GM18868 (cell line): ENCODE measurements around the gene PSME3IP1.
"Not testable (repeated sequence)": the region's sequence is repeated elsewhere in the genome, so short reads cannot be mapped to it uniquely, and the experiment has no call there.

Source experiments
- ATAC-seq: cut with Tn5 transposase; IDR thresholded peaks from one replicate; pipeline ENCODE4 v1.9.1; 2021; ENCODE audit warnings: mild to moderate bottlenecking, moderate library complexity; ENCODE audit not compliant: unreplicated experiment

PSME3IP1 gene

DNA sequence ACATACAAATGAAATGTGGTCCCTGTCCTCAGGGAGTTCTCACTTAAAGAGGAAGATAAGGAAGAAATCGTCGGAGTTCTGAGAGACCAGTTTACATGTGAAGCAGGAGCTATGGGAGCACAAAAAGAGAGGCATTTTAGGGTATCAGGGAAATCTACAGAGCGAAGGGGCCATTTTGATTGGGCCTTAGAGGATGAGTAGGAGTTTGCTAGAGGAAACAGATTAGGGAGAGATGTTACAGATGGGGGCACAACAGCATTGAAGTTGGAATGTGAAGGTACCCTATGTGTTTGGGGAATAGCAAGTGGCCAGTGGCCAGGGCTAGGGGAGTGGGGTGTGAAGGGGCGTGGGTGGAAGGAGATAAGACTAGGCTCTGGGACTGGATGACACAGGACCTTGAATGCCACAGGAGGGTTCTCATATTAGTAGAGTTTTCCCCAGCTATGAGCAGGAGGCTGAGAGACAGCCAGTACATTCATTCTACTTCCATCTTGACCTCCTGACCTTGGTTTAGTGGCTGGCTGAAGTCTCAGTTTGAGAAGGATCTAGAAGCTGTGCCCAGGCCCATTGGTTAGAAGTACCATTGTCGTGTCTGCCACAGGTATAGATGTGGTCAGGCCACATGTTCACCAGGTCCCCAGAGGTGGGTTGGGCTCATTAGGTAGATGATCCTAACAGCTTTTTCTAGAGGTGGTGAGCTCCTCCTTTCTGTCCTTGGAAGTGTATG is 58.6 kb downstream of the PSME3IP1 start:
- ATAC-seq: no peak

DNA sequence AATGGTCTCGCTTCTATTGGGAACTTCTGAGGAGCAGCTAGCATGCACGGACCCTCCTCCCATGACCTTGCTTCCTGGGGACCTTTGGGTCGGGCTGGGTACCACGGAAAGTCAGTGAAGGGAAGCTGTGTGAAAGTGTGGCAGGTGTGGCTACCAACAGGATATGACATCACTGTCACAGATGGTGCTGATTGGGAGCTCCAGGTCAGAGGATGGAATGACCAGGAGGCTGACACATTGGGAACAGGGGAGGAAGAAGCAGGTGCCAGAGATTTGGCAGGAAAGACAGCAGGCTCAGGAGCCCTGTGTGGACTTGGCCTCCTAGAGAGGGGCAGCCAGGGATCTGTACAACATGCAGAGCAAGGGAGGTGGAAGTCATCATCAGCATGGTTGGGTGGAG is 59.4 kb downstream of the PSME3IP1 start:
- ATAC-seq: no peak

DNA sequence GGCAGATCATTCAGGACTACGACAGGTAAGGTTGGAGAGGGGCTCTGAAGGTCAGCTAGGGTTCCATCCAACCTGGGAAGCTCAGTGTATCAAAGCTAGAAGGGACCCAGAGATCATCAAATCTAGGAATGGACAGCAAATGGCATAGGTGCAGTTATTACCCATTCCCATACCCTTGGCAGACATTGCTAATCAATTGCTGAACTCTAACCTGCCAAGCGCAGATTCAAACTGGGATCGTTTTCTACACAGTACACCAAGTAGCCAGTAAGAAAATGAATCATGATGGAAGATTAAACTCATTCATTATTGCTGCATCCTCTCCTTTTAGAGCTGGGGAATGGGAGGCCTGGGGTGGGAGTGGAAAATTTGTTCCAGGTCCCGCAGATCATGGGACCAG is 59.9 kb downstream of the PSME3IP1 start:
- ATAC-seq: no peak

DNA sequence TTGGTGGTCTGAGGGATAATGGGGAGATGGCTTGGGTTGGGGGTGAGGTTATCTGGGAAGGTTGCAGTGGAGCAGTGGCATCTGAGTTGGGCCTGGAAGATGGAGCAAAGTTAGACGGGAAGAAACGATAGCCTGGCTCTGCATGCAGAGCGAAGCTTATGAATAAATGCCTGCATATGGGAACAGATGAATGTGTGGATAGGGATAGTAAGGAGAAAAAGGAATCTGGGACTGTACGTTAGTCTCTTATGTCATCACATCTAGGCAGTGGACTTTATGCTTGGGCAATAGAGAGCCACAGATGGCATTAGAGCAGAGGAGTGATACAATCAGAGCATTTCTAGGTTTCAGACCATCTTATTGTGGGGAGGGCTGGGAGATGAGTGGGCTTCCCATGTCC is 60.5 kb downstream of the PSME3IP1 start:
- no peak for ATAC-seq

DNA sequence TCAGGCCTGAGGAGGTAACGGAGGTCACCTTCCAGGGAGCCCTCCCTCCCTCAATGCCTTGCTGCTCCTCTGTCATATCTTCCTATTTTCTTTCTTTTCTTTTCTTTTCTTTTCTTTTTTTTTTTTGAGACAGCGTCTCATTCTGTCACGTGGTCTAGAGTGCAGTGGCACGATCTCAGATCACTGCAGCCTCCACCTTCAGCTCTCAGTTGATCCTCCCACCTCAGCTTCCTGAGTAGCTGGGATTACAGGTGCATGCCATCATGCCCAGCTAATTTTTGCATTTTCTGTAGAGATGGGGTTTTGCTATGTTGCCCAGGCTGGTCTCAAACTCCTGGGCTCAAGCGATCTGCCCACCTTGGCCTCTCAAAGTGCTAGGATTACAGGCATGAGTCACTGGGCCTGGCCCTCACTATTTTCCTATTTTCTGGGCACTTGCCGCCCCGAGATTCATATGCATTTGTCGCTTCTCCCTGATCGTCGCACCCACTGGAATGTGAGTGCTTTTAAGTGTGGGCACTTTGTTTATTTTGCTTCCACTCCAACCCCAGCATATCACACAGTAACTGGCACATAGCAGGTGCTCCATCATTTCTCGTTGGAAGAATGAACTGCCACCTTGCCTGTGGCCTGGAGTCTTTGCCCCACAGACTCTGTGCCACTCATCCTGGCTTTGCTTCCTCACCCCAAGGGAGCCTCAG is 61.7 kb downstream of the PSME3IP1 start:
- no peak for ATAC-seq

DNA sequence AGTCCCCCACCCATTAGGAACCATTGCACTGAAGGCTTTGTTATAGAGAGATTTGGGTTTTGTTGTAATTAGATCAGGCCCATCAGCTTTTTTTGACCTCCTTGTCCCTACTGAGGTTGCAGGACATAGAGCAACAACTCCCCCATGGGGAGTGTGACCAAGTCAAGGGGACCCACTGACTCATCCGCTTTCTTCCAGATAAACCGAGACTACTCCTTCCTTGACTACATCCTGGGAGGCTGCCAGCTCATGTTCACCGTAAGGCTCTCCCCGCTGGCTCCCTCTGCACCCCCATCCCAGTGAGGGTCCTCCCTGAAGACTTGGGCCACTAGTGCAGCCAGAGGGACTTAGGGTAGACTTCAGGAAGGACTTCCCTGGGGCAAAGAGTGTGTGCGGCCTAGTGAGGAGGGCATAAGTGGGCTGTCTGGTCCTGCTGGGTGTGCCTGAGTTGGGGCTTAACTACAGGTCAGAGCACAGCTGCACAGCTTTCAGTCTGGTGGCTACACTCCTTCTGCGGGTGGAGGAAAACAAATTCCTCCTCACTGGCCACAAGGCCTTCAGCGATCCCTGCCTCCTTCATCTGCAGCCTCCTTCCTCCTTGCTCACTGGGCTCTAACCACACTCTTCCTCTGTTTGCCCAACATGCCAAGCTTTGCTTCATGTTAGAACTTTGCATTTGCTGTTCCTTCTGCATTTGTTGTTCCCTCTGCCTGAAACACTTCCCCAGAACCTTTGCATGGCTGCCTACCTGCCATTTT is 62.4 kb downstream of the PSME3IP1 start:
- no peak for ATAC-seq

DNA sequence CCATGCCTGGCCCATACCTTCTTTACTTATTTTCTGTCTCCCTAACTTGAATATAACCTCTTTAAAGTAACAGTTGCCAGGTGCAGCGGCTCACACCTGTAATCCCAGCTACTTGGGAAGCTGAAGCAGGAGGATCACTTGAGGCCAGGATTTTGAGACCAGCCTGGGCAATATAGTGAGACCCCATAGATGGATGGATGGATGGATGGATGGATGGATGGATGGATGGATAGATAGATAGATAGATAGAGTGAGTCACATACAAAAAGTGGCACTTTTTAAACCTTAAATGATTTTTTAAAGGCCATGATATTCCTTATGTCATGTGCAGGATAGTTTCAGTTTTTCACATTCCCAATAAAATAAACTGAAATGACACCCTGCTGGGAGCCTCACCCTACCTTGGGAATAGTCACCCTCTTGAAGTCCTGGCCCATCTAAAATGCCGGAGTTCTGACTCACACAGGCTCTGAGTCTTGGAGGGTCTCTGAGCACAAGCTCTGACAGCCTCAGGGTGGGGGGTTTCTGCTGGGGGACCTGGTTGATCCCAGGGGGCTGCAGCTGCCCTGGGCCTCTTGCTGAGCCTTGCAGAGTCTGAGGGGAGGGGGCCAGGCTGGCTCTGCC is 67.3 kb downstream of the PSME3IP1 start:
- no peak for ATAC-seq

DNA sequence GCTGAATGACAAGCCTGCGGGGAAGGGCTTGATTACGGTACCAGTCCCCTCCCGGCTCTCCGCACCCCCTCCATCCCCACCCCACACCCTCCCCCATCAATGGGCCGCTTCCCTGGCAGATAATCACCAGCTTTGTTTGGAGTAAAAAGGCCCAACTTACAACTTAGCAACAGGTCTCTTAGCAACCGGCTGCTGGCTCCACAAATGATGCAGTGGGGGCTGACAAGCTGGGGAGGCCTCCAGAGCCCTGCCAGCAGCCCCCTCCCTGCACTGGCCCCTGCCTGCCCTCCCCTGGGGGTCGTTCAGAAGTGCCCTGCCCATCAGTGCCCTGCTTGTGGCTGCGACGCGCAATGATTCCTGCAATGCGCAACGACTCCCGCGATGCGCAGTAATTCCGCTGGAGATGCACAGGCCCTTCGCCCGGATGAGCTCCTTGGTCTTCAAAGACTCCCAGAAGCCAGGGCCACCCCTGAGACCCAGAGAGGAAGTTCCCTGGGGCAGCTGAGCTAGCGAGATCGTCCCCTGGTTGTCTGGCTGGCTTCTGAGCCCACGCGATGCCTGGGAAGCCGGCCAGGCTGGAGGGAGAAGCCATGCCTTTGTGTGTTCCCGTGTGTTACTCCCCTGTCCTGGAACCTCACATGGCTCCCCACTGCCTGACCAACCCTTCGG is 70.2 kb downstream of the PSME3IP1 start:
- ATAC-seq: no peak

DNA sequence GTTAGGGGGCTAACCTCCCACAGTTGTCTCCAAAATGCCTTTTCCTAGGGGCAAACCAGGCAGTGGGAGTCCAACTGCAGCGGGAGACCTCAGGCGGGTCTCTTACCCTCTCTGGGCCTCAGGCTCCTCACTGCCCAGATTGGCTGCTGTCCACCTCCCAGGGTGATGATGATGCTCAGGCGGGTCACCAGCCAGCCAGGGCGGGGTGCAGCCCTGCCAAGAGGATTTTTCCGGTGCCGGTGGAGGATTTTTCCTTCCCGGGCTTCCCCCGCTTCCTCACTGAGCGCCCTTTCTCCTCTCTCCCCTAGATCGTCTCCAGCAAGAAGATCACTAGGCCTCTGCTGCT is 70.7 kb downstream of the PSME3IP1 start:
- ATAC-seq: no peak

DNA sequence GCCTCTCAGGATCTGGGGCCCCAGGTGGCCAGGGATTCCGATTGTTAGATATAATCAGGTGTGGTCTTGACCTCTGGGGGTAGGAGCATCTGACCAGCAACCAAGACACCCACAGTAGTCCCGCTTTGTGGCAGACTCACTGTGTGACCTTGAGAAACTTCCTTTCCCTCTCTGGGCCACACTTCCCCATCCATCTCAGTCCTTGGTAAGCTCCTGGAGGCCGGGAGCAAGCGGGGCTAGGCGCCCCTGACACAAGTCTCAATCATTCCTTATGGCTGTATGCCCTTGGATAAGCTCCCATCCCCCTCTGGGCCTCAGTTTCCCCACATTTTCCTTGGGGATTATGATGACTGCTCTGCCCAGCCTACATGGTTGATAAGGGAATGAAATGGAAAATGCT is 72.2 kb downstream of the PSME3IP1 start:
- no peak for ATAC-seq

DNA sequence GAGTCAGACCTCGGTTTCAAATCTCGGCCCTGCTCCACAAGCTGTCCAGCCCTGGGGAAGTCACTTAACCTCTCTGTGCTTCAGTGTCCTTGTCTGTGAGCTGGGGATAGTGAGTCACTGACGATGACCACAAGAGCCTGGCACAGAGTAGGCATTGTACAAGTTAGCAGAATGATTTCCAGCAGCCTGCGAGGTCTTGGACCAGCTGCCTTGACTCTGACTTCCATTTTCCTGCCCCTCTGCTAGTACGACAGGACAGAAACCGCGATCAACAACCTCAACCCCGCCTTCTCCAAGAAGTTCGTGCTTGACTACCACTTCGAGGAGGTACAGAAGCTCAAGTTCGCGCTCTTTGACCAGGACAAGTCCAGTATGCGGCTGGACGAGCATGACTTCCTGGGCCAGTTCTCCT is 72.8 kb downstream of the PSME3IP1 start:
- no peak for ATAC-seq

DNA sequence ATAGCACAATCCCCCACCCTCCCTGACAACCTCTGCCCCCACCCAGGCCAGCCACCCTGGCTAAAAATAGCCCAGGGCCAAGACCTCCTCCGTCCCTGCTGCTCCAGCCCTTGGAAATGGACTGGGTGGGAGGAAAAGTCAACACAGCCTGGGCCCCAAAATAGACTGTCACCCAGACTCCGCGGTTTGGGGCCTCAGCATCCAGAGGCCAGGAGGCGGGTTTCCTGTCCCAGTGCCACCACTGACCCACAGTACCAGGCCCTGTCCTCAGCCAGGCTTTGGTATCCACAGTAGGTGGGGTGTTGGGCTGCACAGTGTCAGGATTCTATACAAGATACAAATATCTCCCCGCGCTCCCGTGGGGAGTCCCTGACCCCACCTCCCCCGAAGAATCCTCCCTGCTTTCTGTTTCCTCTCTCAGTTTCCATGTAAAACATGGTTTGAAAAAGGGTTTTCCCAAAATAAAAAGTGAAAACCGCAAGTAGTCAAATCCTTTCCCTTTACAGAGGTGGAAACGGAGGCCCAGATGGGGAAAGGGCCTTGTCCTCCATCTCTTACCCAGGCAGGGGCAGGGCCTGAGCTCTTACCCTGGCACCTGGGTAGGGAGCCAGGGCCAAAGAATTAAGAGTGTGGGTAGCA is 73.3 kb downstream of the PSME3IP1 start:
- ATAC-seq: no peak

DNA sequence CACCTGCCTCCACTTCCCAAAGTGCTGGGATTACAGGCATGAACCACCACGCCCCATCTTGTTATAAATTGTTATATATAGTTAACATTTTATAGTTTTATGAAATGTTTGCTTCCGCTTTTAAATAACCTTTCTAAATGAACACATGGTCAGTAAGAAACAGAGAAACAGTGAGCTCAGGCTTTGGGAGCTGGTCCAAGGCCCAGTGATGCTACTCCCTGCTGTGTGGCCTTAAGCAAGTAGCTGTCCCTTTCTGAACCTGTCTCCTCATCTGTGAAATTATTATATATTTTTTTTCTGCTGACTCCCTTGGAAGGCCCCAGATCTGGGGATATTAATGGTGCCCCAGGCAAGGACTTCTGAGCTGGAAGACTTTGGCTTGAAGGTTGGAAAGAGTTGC is 74.4 kb downstream of the PSME3IP1 start:
- no peak for ATAC-seq

DNA sequence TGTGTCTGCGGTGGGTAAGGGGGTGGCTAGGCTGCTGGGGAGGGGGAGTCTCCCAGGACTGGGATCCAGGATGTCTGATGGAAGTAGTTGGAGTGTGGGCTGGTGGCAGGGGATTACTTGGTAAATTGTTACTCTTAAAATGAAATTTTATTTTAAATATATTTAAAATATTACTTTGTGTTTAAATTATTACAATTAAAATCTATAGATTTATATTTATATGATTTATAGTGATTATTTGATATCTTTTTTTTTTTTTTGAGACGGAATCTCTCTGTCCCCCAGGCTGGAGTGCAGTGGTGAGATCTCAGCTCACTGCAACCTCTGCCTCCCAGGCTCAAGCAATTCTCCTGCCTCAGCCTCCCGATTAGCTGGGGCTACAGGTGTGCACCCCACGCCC is 74.9 kb downstream of the PSME3IP1 start:
- no peak for ATAC-seq

DNA sequence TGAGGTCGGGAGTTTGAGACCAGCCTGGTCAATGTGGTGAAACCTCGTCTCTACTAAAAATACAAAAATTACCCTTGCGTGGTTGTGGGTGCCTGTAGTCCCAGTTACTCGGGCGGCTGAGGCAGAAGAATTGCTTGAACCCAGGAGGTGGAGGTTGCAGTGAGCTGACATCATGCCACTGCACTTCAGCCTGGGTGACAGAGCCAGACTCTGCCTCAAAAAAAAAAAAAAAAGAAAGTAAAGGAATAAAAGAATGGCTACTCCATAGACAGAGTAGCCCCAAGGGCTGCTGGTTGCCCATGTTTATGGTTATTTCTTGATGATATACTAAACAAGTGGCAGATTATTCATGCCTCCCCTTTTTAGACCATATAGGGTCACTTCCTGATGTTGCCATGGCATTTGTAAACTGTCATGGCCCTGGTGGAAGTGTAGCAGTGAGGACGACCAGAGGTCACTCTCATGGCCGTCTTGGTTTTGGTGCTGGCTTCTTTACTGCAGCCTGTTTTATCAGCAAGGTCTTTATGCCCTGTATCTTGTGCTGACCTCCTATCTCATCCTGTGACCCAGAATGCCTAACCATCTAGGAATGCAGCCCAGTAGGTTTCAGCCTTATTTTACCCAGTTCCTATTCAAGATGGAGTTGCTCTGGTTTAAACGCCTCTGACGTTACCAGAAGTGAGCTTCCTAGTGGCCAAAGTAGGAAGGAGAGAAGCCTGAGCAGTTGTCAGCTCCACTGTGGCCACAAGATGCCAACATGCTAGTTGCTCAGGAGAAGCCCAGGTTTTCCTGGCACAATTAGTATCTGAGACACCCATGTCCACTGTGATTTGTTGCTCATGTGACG is 76.4 kb downstream of the PSME3IP1 start:
- not testable (repeated sequence) for ATAC-seq

DNA sequence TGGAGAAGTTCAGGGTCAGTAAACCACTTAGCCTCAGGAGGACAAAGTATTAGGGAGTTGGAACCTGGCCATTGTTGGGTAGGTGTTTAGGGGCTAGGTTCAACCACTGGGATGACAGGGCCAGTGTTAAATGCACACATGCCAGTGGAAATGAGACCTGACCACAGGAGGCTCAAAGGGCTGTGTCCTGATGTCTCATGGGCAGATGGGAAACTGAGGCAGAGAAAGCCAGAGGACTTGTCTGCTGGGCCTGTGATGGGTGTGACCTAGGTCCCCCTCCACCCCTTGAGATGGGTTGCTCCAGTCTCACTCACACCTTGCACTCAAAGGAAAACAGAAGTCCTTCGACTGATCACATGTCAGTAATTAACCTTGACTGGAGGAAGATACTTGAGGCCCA is 77.4 kb downstream of the PSME3IP1 start:
- no peak for ATAC-seq

DNA sequence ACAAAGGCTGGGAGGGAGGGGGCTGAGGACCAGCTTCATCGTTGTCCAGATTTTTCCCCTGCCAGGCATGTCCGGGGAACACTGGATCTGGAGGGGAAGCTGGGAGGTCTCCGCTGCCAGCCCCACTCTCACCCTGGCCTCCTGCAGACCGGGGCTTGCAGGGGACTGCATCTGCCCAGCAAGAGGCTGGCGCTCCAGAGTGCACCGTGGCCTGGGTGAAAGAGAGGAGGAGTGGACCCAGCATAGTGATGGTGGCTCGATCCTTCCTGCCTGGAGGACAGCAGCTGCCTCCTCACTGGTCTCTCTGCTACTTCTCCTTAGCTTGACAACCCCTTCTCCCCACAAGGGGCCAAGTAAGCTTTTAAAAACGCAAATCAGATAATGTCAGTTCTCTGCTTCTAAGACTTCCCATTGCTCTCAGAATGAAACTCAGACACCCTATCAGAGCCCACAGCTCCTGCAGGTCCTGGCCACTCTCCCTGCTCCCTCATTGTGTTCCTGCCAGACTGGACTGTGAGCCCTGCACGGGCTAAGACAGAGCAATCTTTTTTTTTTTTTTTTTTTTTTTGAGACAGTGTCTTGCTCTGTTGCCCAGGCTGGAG is 78.4 kb downstream of the PSME3IP1 start:
- ATAC-seq: no peak

DNA sequence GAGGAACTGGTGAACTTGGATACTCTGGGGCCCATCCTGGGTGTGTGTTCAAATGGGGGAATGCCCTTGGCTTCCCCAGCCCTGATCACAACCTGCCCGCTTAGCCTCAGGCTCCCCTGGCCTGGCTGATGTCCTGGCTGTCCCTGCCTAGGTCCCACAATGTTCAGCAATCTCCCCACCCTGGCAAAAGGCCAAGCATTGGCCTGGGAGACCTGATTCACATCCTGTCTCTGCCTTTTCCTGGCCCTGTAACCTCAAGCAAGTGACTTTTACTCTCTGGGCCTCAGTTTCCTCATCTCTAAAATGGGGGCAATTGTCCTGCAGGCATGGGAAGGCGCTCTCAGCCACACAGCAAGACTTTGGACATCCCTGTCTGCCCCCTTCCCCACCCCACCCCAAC is 79.1 kb downstream of the PSME3IP1 start:
- no peak for ATAC-seq

DNA sequence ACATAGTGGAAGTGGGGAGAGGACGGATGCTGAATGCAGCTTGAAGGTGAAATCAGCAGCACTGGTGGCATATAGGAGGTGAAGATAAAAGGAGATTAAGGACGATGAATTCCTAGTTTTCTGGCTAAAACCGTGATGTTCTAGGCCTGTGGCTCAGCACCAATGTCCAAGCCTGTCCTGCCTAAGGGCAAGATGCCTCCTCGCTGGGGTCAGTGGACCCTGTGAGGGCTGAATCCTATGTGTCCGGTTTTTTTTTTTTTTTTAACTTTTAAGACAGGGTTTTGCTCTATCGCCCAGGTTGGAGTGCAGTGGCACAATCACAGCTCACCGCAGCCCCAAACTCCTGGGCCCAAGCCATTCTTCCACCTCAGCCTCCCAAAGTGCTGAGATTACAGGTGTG is 80.7 kb downstream of the PSME3IP1 start:
- ATAC-seq: no peak
